Measurements from ENCODE around the gene HHIPL1. TPM values are rescaled to one million over a fixed set of nuclear protein-coding genes. Genes with fewer than 3 reads are reported as not detected.

Gene HHIPL1
- total RNA-seq, result 2.7 and 5.9 TPM in 2 replicates

DNA sequence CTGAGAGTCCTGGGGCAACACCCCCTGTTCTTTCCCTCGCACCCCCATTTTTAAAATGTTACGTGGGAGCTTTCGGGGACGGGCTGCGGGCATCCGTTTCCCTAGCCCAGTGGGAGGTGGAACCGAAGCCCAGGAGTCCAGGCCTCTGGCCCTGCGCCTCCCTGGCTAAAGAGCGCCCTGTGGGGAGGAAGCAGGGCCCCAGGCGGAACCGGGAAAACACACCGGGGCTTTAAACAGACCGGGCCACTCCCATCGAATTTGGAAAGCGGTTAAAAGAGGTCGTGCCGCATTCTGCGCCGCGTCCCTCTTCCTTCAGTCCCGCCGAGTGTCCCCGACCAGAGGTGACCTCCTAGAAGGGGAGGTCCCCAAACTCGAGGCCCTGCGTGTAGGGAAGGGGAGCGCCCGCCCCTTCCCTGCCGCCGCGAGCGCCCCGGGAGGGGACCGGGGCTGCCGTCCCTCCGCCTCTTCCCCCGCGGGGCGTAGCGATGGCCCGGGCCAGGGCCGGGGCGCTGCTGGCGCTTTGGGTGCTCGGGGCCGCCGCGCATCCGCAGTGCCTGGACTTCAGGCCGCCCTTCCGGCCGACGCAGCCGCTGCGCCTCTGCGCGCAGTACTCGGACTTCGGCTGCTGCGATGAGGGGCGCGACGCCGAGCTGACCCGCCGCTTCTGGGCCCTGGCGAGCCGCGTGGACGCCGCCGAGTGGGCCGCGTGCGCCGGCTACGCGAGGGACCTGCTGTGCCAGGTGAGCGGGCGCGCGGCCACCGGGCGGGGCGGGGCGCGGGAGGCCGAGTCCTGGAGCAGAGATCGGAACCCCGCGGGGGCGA, at the start of gene HHIPL1:
Gene HHIPL1 (plus strand): TSS at position 407 of the 822 bp plus-strand sequence. CDS start 79 bp downstream, at position 486.

GRCh38 chr14:99603471-99604277, 41.3 kb upstream of the HHIPL1 start, which contains the start of gene CCDC85C:
TSS of gene CCDC85C (minus strand) at chr14:99604207. CDS start at chr14:99603959, 248 bp downstream.

GRCh38 chr14:99683619-99684409, 38.9 kb downstream of the HHIPL1 start, which contains the start of gene CYP46A1:
TSS of gene CYP46A1 (plus strand) at chr14:99684298. CDS start at chr14:99684418, 120 bp downstream.

Other genes starting within 250 kb of the HHIPL1 start
- 38.1 and 39.4 TPM in 2 replicates for gene SETD3, start 164.3 kb upstream of the HHIPL1 start, total RNA-seq
- gene CCNK, start 163.7 kb upstream of the HHIPL1 start, total RNA-seq, result 10.4 and 30.2 TPM in 2 replicates
- gene CCDC85C, start 40.9 kb upstream of the HHIPL1 start, total RNA-seq, result 0.77 and 1.9 TPM in 2 replicates
- gene CYP46A1, start 39.2 kb downstream of the HHIPL1 start, total RNA-seq, result under 0.01 and 2.7 TPM in 2 replicates
- 18.1 and 25.2 TPM in 2 replicates for gene EML1, start 148.3 kb downstream of the HHIPL1 start, total RNA-seq

Data from pericardium fibroblast (primary cell).